Astrocyte of the spinal cord (primary cell): ENCODE measurements around the gene NTN4.
"Not testable (repeated sequence)": the region's sequence is repeated elsewhere in the genome, so short reads cannot be mapped to it uniquely, and the experiment has no call there.

Experiments used
- DNase-seq: peaks from one replicate; pipeline ENCODE4 v3.0.0; 2011; ENCODE audit warnings: low read depth, low spot score
- H3K4me3 ChIP-seq: 2 replicates; pipeline ENCODE4 v1.5.1; 2011; ENCODE audit warnings: low read depth, mild to moderate bottlenecking, low read length, moderate library complexity
- in situ Hi-C: cut with HindIII; loops from 2 replicates; pipeline ENCODE4 v1.10.0; 2017; ENCODE audit warnings: low sequenced_read_pairs
- TF ChIP-seq, protein P1 (sequence below): IDR thresholded peaks from 2 replicates; pipeline ENCODE4 v1.5.1; 2012; ENCODE audit warnings: low read depth, mild to moderate bottlenecking, low read length, inconsistent platforms

NTN4 gene

DNA sequence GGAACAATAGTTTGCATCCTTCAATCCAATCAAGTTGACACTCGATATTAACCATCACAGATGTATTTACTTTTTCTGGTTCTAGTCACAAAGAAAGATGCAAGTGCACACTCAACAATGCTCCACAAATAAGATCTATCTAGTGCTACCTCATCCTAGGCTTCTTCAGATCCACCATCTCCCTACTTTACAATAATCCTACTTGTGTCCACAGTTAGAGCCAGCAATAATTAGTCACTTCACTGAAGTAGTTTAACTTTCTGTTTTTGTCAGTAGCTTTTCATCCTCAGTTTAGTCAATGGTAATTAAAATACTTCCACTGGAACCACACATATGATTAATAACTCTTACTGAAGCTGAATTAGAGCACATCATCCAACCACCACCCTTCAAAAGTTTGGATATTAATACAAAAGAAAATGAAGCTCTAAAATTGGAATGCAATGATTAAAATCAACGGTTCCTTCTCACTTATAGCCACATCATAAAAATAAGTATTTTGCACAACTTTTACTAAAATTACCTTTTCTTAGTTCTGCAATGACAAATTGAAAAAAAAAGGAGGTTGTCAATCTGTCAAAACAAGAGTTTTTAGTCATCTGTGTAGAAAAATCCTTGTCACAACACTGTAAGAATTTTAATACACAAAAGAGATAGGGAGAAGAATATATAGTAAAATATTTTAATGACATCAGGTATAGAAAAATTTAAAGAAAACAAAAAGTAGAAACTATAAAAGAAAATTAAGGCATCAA lies 39.9 kb upstream of the NTN4 start:
- TF ChIP-seq, protein P1, sequence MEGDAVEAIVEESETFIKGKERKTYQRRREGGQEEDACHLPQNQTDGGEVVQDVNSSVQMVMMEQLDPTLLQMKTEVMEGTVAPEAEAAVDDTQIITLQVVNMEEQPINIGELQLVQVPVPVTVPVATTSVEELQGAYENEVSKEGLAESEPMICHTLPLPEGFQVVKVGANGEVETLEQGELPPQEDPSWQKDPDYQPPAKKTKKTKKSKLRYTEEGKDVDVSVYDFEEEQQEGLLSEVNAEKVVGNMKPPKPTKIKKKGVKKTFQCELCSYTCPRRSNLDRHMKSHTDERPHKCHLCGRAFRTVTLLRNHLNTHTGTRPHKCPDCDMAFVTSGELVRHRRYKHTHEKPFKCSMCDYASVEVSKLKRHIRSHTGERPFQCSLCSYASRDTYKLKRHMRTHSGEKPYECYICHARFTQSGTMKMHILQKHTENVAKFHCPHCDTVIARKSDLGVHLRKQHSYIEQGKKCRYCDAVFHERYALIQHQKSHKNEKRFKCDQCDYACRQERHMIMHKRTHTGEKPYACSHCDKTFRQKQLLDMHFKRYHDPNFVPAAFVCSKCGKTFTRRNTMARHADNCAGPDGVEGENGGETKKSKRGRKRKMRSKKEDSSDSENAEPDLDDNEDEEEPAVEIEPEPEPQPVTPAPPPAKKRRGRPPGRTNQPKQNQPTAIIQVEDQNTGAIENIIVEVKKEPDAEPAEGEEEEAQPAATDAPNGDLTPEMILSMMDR: no peak
- in situ Hi-C loops: no loop called here
- DNase-seq: no peak
- no peak overlapping the region for H3K4me3 ChIP-seq

DNA sequence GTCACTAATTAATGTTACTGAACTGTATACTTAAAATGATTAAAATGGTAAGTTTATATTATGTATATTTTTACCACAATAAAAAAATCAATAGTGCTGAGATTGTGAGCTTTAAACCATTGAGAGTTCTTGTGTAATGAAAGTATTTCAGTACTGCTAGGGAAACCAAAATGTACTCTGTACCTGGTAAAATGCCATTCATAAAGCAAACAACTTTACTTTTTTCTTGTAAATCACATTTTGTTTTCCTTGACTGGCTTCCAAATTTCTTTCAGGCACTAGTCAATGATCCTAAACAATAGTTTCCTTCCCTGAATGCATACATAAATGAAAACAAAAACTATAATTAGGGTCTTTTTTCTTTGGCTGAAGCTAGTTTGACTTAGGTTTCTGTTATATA lies 38.8 kb upstream of the NTN4 start:
- TF ChIP-seq, protein P1: no peak
- no peak overlapping the region for H3K4me3 ChIP-seq
- in situ Hi-C loops: no loop called here
- no peak for DNase-seq

- no peak overlapping the region for H3K4me3 ChIP-seq
- in situ Hi-C loops: no loop called here
These were observed 29.6 kb upstream of the NTN4 start for GRCh38 chr12:95820096-95820703.

DNA sequence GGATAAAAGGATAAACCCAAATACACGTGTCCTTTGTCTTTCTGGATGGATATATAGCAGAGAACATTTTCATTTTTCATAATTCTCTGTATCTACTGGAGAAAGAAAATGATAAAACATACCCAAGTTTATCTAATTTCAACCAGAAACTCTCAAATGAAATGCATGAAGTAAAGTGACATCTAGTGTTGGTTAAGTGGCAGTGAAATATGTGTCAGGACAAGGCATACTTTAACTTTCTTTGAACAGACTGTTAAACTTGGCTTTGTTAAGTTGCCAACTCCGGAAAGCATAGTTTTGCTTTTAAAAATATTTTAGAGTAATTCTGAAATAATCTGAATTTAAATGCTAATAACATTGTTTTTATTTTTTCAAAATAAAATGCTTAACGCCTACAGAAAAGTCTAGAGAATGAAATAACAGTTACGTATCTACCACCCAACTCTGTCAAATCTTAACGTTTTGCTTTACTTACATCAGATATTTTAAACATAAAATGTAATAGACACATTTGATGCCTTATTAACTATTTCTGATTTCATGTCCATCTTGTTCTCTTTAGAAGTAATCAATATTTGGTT lies 25.2 kb upstream of the NTN4 start:
- no peak overlapping the region for H3K4me3 ChIP-seq
- peak; percentile 52 for DNase-seq
- TF ChIP-seq, protein P1: peak; percentile 70
- in situ Hi-C loops: no loop called here

More at GRCh38 chr12:95820096-95820703, 29.6 kb upstream of the NTN4 start:
- DNase-seq: peak; percentile 57
- TF ChIP-seq, protein P1: peak; percentile 67

GRCh38 chr12:95812155-95812554 lies 21.6 kb upstream of the NTN4 start:
- H3K4me3 ChIP-seq, in situ Hi-C loops, DNase-seq: not testable (repeated sequence)

DNA sequence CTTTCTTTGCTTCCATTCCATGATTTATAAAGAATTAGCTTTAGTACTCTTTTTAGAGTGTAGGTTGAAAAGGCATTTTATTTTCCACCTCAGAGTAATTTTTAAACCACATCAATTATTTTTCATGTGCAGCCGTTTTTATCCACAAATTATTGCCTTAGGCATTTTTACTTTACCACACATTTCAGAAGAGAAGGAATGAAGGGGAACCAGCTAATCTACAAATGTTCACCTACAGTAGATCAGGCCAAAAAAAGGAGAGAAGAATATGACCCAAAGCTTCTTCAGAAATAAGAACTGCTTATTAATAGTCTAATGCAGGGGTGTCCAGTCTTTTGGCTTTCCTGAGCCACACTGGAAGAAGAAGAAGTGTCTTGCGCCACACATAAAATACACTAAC lies 19.8 kb upstream of the NTN4 start:
- in situ Hi-C loops: no loop called here
- DNase-seq: no peak
- H3K4me3 ChIP-seq: no peak overlapping the region
- TF ChIP-seq, protein P1: no peak
